Thyroid gland (tissue), 4 donors: Measurements from ENCODE around the gene POLR2C.

ENCODE experiments used
- CTCF ChIP-seq, 6 experiments: fragments of 200-600 bp in 3 of 6; fragments of 450-650 bp in 3 of 6; sonication (generic) in 3 of 6; IDR thresholded peaks; one replicate each; pipeline ENCODE4 v1.5.1; 2016 to 2019; ENCODE audit warnings: antibody characterized with exemption in 6 of 6, mild to moderate bottlenecking in 2 of 6, inconsistent platforms in 1 of 6, moderate library complexity in 1 of 6
- POLR2A ChIP-seq, 2 donors: fragments of 450-650 bp; IDR thresholded peaks; one replicate each; pipeline ENCODE4 v1.6.1; 2017; ENCODE audit warnings: antibody characterized with exemption in 2 of 2, mild to moderate bottlenecking in 2 of 2, moderate library complexity in 1 of 2

- no peak for TF ChIP-seq POLR2A (IDR thresholded peaks at IDR 0.05)
- TF ChIP-seq CTCF (IDR thresholded peaks at IDR 0.05), result no peak
Measured at GRCh38 chr16:57432989-57433388, 29.5 kb upstream of the POLR2C start.
